ENCODE measurements around the gene LRRC8C.

DNA sequence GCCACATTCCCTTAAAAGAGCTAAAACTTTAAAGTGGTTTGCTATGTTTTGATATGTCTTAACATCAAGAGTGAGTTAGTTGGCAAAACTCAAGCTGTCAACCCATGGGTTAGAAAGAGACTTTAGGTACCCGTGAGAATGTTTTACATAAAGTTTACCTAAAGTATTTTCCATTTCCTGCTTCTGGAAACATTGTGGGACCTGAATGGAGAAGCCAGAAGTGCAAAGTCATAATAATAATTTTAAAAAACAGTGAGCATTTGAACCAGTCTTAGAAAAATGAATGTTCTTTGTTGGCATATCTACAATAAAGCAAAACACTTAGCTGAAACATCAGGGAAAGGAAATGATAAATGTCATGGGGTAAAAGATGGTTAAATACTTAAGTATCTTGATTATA lies 34.8 kb downstream of the LRRC8C start:
- no peak for TF ChIP-seq HDAC2 (IDR thresholded peaks at IDR 0.05; ENCODE audit: borderline replicate concordance in 1 of 2, low read depth in 2 of 2, low read length in 2 of 2)
- TF ChIP-seq EZH2 (IDR thresholded peaks at IDR 0.05; ENCODE audit: low read depth, low read length, severe bottlenecking): no peak
- no peak for TF ChIP-seq SIX5 (IDR thresholded peaks at IDR 0.05; ENCODE audit: low read depth, low read length)
- no peak for TF ChIP-seq BRCA1 (IDR thresholded peaks at IDR 0.05; ENCODE audit: low read depth, low read length)
- no peak for TF ChIP-seq POLR2A (IDR thresholded peaks at IDR 0.05; ENCODE audit: control extremely low read depth in 1 of 2, low read depth in 2 of 2, low read length in 2 of 2)
- TF ChIP-seq, protein P1, sequence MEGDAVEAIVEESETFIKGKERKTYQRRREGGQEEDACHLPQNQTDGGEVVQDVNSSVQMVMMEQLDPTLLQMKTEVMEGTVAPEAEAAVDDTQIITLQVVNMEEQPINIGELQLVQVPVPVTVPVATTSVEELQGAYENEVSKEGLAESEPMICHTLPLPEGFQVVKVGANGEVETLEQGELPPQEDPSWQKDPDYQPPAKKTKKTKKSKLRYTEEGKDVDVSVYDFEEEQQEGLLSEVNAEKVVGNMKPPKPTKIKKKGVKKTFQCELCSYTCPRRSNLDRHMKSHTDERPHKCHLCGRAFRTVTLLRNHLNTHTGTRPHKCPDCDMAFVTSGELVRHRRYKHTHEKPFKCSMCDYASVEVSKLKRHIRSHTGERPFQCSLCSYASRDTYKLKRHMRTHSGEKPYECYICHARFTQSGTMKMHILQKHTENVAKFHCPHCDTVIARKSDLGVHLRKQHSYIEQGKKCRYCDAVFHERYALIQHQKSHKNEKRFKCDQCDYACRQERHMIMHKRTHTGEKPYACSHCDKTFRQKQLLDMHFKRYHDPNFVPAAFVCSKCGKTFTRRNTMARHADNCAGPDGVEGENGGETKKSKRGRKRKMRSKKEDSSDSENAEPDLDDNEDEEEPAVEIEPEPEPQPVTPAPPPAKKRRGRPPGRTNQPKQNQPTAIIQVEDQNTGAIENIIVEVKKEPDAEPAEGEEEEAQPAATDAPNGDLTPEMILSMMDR (IDR thresholded peaks at IDR 0.05; ENCODE audit: control extremely low read depth in 1 of 3, insufficient read depth in 1 of 3, low read depth in 1 of 3, low read length in 3 of 3): no peak
- TF ChIP-seq CHD2 (IDR thresholded peaks at IDR 0.05; ENCODE audit: low read length): no peak
- TF ChIP-seq, protein P2, sequence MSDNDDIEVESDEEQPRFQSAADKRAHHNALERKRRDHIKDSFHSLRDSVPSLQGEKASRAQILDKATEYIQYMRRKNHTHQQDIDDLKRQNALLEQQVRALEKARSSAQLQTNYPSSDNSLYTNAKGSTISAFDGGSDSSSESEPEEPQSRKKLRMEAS (IDR thresholded peaks at IDR 0.05): no peak
- TF ChIP-seq, protein P3, sequence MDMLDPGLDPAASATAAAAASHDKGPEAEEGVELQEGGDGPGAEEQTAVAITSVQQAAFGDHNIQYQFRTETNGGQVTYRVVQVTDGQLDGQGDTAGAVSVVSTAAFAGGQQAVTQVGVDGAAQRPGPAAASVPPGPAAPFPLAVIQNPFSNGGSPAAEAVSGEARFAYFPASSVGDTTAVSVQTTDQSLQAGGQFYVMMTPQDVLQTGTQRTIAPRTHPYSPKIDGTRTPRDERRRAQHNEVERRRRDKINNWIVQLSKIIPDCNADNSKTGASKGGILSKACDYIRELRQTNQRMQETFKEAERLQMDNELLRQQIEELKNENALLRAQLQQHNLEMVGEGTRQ (IDR thresholded peaks at IDR 0.05; ENCODE audit: low read length): no peak
- no peak for TF ChIP-seq SP1 (IDR thresholded peaks at IDR 0.05; ENCODE audit: low read depth, low read length)
- no peak for TF ChIP-seq SUZ12 (IDR thresholded peaks at IDR 0.05; ENCODE audit: low read length)
- TF ChIP-seq NRF1 (IDR thresholded peaks at IDR 0.05; ENCODE audit: low read depth, low read length): no peak
- no peak for TF ChIP-seq POLR2AphosphoS5 (IDR thresholded peaks at IDR 0.05; ENCODE audit: low read depth, low read length)

All from H1 (cell line).